Left kidney (tissue), 8 donors: ENCODE results near the gene PRR5L. TPM values are rescaled to one million over a fixed set of nuclear protein-coding genes. Genes with fewer than 3 reads are reported as not detected.

Experiments used
- DNase-seq: peaks from one replicate; pipeline ENCODE4 v3.0.0-alpha.2; 2013
- long read RNA-seq, 8 donors: transcript quantifications; one replicate each; lab custom pipeline, GENCODE V29; 2026
- polyA plus RNA-seq: library from polyadenylated mRNA; unstranded; fragments of 120-200 nt; gene quantifications from one replicate; pipeline ENCODE4 v1.2.1, GENCODE V29; 2013; ENCODE audit not compliant: insufficient read length

The PRR5L gene, protein sequence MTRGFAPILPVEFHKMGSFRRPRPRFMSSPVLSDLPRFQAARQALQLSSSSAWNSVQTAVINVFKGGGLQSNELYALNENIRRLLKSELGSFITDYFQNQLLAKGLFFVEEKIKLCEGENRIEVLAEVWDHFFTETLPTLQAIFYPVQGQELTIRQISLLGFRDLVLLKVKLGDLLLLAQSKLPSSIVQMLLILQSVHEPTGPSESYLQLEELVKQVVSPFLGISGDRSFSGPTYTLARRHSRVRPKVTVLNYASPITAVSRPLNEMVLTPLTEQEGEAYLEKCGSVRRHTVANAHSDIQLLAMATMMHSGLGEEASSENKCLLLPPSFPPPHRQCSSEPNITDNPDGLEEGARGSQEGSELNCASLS
- polyA plus RNA-seq: 17.3 TPM
- long read RNA-seq, donor 1: 0 reads
- long read RNA-seq, donor 2: 0 reads
- long read RNA-seq, donor 3: 0 reads
- long read RNA-seq, donor 4: 0 reads
- long read RNA-seq, donor 5: 0 reads
- long read RNA-seq, donor 6: 0 reads
- long read RNA-seq, donor 7: 0 reads
- long read RNA-seq, donor 8: 0 reads

DNA sequence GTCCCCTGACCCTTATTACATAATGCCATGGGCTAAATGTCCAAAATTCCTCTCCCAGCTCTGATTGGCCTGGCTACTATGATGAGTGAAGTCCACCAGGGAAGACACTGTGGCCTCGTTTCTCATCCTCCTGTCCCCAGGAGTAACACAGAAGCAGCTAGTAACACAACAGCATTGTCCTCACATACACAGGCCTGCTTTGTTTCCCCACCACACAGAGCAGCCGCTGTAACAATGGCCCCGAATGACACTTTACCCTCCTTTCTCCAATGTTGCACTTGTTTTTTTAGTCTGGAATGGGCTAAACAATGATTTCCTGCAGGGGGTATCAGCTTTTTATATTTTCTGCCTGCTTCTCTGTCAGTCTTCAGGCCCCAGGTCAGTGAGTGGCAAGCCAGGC is at the start of gene PRR5L:
TSS of gene PRR5L (plus strand) at position 363 of the 400 bp plus-strand sequence. CDS start 104,834 bp downstream, outside the sequence.
- no peak for DNase-seq

DNA sequence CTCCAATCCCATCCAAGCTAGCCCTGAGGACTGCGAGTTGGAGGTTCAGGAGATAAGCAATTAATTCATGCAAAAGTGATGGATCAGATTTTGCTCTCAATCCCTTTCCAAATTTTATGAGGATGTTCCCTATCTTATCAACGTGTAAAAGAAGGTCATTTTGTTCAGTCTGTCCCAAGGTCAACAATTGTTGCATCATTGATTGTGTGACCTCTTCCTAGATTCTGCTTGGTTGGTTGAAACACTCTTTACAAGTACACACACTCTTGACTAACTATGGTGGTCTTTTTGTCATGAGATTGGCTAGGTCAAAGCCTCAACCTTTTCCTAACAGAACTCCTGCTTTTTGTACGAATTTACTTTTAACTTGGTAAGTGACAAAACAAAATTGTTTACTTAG is 48.6 kb upstream of the PRR5L start:
- no peak for DNase-seq

DNA sequence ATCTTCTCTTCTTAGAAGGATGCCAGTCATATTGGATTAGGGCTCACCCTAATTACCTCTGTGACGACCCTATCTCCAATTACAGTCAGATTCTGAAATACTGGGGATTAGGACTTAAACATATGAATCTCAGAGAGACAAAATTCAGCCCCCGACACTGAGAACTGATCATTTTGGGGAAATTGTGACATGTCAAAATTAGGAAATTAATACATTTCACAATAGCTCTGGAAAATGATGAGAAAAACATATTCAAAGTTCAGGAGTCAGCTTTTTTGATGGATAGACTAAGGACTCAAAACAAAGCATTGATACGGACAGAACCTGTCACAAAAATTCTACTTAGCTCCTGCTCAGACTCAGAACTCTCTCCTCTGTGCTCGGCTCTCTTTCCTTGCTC is 47.7 kb upstream of the PRR5L start:
- no peak for DNase-seq

DNA sequence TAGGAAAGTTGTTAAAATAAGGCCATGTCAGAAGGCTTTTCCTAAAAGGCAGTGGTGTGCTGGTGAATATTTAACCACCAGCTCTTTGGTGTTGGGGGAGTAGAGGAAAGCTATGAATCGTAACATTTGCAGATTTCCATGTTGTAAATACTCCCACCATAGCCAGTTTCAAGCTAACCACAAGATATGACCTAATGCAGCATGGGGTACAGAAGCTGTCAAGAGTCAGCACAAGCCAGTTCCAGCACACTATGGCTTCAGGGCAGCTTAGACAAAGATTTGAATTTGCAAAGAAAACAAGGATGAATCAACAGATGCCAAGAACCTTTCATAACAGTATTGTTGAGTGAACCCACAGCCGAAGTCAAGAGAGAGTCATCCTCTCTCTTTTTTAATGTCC is 46.8 kb upstream of the PRR5L start:
- DNase-seq: no peak

DNA sequence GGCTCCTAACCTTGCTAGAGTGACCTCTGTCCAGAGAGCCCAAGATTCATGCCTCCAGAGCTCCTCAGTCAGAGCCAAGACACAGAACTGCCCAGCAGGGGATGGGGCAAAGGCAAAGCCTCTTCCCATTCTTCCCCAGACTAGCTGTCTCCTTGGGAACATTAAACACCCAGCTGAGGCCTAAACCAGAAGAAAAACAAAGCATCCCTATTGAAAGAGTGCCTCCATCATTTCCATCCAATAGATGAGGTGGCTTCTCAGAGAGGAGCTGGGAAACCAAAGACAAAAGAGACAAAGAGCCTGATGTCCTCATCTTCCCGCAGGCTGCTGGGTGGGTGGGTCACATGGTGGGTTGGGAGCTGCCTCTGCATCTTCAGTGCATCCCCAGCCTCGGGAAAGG is 44.3 kb upstream of the PRR5L start:
- no peak for DNase-seq

DNA sequence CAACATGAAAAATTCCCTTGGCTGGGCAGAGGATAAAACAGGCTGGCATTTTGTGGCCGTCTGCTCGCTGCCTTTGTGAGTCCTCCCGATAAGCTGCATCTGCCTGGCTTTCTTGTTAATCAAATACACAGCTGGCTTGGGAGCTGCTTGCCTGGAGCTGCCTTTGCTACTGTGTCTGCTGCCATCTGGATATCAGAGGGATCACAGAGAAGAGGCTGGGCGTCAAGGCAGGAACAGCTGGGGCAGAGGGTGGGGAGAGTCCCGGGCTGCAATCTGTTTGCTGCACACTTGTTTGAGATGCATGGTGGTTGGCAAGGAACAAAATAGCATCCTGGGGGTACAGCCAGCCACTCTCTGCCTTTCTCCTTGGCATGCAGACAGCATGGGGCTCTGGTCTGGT is 42.9 kb upstream of the PRR5L start:
- DNase-seq: no peak

DNA sequence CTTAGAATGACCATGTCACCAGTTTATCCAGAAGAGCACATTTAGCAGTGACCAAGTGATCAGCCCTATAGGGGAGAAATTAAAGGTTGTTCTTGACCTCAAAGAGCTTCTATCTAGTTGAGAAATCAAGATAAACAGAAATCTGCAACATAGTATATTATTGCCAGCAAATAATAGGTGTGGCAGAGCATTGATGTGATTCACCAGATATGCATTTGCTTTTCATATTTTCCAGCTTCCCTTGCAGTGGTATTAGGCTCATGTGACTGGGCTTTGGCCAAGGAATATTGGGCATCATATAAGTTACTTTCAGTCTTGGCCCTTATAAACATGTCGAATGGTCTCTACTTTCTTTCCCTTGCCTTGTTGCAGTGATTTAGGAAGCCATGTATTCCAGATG is 41.4 kb upstream of the PRR5L start:
- DNase-seq: no peak

DNA sequence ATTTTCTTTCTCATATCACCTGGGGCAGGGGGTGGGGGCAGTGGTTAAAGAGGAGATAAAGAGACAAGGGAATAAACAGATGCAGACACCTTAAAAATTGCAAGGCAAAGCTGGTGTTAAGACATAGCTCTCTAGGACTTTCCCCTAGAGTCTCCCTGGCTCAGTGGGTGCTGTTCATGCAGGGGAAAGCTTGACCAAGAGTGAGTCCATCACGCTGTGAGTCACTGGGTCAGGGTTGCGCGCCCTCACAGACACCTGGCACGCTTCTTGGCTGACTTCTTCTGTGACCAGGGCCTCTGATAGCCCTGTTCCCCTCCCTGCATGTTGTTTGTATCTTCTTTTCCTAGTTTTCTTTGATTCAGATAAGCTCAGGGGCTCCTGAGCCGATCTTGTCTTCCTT is 38.7 kb upstream of the PRR5L start:
- no peak for DNase-seq

DNA sequence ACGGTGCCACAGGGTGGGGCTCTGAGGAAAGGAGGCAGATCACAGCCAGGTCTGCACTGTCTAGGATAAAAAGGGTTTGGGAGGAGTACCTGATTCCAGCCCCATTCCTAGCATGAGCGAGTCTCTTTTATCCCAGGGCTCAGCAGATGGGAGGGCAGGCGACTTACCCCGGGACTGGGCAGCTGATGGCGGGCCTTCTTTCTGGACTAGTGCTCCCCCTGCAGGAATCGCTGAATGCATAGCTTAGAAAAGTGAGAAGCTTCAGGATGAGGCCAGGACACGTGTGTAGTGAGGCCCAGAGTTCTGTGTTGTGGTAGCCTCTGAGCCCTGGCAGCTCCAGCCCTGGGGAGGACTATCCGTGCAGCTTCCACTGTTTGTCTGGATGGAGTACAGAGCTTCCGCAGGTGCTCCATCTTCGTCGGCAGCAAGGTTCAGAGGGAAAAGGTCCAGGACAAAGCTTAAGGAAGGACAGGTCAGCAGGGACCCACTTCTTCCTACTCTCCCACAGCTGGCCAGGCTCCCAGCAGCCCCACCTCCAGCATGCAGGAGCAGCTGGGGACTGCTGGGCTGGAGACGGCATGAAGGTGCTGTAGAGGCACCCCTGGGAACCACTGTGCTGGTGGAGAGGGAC is 37.2 kb upstream of the PRR5L start:
- DNase-seq: no peak

DNA sequence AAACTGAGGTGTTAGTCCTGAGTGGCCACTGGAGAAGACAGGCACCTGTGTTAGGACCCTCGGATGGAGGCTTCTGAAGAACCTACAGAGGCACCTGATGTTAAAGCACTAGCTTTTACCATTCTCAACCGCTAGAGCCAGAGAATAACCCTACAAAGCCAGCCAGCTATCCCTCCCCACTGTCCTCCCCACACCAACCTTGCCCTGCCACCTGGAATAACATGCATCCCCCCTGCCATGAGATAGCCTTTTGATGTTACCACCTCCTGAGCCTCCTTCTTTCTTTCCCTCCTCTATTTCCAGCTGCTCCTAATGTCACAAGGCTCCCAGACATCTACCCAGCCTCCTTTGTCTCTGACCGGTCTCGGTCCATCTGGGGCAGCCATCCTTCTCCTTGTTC is 35.0 kb upstream of the PRR5L start:
- DNase-seq: no peak

DNA sequence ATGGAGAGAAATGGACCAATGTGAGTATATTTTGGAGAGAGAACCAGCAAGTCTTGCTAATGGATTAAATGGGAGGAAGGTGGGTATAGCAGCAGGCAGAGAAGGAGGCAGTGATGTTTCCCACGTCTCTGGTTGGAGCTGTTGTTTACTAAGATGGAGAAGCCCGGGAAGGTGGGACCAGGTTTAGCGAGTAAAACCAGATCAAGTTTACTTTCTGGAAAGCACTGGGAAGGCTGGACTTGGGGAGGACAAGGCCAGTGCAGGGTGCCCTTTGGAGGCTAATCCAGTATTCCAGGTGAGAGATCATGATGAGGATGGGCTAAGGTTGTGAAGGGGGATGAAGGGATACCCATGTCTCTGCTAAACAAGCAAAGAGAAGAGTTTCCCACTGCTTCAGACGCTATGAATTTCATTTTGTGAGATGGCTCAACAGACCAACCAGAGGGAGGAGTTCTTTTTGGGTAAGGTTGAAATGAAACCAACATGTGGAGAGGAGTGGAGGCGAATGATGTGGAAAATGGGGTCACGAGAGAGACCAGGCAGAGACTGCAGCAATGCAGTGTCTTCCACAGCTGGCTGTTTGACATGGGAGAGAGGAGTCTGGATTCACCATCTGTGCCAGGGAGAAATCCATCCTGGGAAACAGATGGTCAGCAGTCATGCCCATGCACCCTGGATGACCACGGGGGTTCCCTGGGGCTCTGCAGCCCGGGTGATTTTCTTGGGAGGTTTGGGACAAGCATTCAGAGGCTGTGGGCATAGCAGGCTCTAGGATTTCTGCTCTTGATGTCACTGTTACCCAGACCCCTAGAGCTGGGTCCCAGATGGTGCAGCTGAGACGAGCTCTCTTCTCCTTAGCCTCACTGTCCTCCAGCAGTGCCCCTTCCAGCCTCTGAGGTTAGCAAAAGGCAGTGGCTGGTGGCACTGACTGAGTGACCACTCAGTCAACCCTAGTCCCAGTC is 31.8 kb upstream of the PRR5L start:
- no peak for DNase-seq

DNA sequence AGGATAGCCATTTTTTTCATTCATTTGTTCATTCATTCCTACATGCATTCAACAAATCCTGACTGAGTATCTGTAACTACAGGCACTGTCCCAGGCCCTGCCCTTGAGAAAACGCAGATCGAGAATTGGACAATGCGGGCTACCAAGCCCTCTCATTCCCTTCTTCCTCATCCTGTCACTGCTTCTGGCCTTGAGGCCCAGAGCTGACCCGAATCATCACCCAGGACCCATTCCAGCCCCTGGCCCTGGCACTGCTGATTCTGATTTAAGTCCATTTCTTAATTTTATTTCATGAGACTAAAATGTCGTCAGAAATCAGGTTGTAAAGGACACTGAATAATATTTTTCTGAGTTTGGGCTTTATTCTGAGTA is 31.1 kb upstream of the PRR5L start:
- DNase-seq: no peak

DNA sequence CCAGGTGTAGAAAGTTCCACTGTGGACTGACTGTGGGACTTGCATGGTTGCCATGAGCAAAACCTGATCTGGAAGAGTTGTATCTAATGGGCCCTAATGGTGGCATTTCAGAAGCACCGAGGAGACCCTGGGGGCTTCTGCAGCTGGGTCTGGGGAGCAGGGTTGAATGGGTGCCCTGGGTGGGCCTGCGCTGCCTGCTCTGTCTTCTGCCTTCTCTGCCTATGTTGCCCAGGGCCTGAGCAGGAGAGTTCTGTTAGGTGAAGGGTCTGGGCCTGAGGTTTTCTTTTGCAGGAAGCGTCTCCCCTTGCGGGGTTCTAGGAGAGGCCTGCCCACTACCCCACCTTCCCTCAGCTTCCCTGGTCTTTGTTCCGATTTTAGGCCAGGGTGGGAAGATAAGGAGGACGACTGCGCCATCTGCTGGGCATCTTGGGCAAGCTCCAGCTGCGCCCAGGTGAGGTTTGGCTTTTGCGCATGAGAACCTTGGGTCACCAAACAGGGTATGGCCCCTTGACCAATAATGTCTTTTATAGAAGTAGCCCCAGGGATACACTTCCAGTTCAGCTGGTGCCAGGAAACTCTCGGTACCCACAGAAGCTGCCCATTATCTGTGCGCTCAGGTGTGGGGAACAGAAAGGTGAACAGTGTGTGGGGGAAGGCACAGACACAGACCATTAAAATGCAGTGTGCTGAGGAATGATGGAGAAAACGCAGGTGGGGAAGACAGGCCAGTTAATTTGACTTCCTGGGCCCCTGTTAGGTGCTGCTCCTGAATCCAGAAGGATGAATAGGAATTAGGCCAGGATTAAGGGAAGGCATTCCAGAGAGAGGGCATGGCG is 30.1 kb upstream of the PRR5L start:
- peak; percentile 65 for DNase-seq

DNA sequence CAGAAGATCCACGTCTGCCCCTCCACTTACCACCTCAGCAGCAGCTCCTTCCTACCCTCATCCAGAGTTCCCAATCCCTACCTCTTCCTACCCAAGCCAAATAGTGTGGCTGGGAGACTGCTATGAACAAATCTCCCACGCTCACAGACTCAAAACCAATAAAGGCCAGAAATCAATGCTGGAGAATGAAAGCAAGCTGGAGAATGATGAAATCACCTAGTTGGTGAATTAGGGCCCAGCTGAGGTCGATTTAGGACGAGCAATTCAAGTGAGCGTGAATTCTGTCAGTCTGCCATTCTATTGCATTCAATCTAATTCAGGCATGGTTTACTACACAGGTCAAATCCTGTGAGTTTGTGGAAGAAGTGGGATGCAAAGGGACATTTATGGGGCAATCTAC is 29.3 kb upstream of the PRR5L start:
- DNase-seq: no peak

DNA sequence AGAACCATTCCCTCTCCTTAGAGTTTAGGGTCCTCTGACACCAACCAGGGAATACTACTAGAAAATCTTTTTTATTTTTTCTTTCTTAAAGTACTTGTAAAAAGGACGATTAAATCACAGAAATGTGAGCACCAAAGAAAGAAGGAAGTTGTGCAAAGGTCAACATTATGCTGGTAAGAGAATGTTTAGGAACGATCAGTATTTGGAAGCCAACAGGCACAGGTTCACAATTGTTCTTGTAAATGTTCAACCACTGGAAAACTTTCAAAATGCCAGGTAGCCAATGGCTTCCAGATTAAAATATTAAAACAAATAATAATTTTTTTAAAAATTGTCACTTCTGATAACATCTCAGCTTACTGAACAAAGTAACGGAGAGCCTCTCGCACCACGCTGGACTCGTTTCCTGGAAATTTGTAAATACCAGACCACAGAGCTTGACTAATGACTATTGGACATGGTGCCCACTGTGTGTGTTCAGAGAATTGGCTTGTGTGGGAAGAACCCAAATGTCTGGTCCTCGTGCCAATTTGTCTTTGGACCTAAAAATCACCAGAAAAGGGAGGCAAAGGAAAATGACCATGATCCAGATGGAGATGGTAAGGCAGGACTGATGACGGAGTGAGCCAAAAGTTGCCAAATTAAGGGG is 27.6 kb upstream of the PRR5L start:
- no peak for DNase-seq

DNA sequence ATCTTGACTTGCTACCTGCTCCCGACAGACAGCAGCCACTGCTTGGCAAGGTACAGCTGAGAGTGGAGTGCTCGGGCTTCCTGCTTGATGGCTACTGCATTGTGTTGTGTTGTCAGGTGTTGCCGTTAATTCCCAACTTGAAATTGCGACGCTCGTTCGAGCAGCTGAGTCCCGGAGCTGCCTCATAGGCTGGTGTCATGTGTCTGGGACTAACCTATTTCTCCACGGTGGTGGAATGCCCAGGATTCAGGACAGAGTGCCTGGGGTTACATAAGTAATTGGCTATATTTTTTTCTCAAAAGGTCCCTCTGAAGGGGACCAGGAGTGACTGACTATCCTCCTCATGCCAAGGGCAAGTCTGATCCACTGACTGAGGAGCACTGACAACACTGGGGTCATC is 25.4 kb upstream of the PRR5L start:
- DNase-seq: no peak

DNA sequence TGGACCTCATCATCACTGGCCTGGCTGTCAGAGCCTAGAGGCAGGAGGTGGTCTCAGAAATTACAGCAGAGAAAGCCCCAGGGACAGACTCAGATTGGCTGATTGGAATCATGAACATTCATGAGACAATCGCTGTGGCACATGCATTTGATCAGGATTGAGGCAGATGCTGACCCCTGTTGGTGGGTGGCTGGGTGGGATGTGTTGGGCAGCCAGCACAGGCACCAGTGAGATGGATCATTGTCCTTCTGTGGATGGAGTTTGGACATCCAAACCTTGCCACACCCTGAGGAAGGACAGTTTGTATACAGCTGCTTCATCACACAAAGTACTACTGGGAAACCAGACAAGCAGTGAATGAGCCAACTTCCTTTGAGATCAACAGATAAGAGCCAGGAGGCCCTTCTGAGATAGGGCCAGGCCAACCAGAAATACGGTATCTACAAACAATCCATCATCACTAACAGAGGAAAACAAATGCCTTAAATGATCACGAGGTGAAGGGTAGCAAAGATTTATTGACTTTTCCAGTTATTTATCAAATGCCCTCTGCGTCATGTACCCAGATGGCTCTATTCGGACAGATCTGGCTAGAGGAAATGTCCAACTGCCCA is 24.2 kb upstream of the PRR5L start:
- DNase-seq: no peak

DNA sequence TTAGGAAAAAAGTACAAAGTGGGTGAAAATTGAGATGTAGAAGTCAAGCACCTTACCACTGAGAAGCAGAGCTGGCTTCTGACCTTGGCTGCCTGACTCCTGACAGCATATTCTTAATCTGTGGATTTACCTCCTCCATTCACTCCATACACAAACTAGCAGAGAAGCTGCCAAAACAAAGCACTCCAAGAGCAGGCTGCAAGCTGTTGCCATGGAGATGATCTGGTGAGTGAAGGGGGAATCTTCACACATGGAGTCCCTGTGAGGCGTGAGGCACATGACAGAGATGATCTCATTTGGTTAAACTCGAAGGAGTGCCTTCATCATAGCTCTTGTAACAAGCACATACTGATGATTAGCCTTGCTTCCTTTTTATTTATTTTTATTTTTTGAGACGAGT is 23.0 kb upstream of the PRR5L start:
- no peak for DNase-seq

DNA sequence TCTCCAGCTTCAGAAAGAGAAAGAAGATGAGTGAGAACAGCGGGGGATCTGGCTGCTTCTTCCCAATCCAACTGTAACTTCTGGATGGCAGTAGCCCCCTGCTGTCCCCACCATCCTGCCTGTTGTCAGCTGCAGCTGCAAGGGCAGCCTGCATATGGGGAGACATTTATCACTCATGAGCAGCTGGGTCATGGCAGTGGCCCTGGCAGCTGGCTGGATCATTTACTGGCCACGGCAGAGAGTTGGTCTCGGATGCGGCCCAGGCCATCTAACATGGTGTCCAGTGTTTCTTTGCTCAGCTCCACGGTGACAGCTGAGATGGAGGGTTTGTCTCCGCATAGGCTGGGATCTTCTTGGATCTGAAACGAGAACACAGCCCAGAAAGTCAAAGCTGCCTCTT is 21.7 kb upstream of the PRR5L start:
- DNase-seq: no peak

DNA sequence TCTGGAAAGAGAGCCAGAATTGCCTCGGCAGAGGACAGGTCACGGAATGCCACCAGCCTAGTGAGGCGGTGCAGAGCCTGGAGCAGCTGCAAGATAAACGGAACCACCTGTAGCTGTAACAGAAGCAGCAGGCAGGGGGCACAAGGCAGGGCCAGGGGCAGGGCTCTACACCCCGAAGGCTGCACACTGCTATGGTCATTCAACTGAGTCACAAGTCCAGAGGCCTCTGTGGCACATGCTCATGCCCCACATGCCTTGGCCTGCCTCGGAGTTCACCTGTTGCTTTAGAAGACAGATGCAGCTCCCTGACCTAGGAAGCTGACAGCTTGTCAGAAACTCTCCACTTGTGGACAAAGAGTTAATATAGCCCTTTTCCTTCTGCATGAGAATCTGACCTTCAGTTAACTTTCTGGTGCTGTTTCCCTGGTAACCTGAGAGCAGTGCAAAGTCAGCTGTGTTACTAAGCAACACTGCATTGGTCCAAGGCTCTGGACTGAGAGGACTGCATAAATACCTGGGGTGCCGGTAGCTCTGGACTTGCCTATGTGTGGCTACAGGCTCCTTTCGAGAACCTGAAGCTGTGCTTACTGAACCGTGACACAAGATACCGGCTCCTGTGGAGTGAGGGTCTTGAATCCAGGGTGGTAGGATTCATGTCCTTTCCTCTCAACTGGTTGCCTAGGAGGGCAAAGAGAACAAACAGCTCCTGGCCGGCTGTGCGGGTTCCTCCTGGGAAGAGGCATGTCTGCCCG is 17.4 kb upstream of the PRR5L start:
- DNase-seq: no peak
